Stimulated activated naive CD8-positive, alpha-beta T cell treated with anti-CD3 and anti-CD28 coated beads, Interleukin-15, Interleukin-2, amounts not matched to agents 100 ng/mL and 50 ng/mL, for 24 hours (primary cell): Measurements from ENCODE around the gene SCN1B.
"Not testable (repeated sequence)": the region's sequence is repeated elsewhere in the genome, so short reads cannot be mapped to it uniquely, and the experiment has no call there.

Experiments
- H3K27ac Mint-ChIP-seq: one replicate; pipeline ENCODE4 v1.8.0; 2021; ENCODE audit warnings: mild to moderate bottlenecking, mixed read lengths
- H3K27me3 Mint-ChIP-seq: one replicate; pipeline ENCODE4 v1.8.0; 2021; ENCODE audit warnings: mixed read lengths
- H3K36me3 Mint-ChIP-seq: one replicate; pipeline ENCODE4 v1.8.0; 2021; ENCODE audit warnings: low read depth, mixed read lengths
- H3K4me1 Mint-ChIP-seq: one replicate; pipeline ENCODE4 v1.8.0; 2021; ENCODE audit warnings: low read depth, mixed read lengths
- H3K4me3 Mint-ChIP-seq: one replicate; pipeline ENCODE4 v1.8.0; 2021; ENCODE audit warnings: mild to moderate bottlenecking, mixed read lengths
- H3K9me3 Mint-ChIP-seq: one replicate; pipeline ENCODE4 v1.8.0; 2021; ENCODE audit warnings: mixed read lengths

The SCN1B gene

DNA sequence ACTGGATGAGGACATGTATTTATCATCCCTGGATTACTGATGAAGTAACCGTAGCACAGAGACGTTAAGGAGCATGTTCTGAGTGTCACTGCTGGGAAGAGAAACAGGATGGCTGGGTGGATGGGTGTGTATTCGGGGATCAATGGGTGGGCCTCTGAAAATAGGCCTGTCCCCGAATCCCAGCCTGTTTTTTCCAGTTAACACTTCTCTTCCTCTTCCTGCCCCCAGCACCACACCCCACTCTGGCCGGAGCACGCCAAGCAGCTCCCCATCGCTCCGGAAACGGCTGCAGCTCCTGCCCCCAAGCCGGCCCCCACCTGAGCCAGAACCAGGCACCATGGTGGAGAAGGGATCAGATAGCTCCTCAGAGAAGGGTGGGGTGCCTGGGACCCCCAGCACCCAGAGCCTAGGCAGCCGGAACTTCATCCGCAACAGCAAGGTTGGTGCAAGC lies 21.4 kb upstream of the SCN1B start:
- H3K4me1 Mint-ChIP-seq: peaks cover 62% of the 10 kb centered on the region
- H3K4me3 Mint-ChIP-seq: no peak overlapping the region
- peaks cover 63% of the 10 kb centered on the region for H3K36me3 Mint-ChIP-seq
- H3K27ac Mint-ChIP-seq: peak overlapping the region; percentile 40
- H3K9me3 Mint-ChIP-seq: no peaks in the 10 kb centered on the region
- no peaks in the 10 kb centered on the region for H3K27me3 Mint-ChIP-seq

DNA sequence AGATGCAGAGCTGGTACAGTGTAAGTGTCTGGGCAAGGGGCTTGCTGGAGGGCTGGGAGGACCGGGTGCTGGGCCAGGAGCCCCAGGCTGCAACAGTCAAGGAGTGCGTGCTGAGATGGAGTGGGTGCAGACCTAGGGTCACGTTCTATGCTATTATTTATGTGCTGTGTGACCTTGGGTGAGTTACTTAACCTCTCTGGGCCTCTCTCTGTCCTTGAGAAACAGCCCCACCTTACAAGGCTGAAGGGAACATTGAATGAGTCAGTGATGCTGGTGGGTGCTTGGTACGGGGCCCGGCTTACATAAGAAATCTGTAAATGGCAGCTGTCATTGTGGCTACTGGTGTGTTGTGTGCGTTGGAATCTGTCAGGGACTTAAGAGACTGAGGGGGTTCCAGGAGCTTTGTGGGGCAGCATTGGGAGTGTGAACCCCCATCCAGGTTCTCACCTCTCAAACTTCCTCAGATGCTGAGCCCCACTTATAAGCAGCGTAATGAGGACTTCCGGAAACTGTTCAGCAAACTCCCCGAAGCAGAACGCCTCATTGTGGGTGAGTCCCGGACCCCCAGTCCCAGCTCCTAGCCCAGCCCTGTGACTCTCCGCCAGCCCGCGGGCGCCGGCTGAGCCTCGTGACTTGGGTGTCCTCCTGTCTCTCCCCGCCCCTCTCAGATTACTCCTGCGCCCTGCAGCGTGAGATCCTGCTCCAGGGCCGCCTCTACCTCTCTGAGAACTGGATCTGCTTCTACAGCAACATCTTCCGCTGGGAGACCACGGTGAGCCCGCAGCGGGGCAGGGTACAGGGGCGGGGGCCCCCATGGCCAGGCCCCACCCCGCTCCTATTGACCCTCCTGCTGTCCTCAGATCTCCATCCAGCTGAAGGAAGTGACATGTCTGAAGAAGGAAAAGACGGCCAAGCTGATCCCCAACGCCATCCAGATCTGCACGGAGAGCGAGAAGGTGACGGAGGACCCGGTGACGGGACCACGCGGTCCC lies 20.6 kb upstream of the SCN1B start:
- Mint-ChIP-seq H3K27me3 (no peaks in the 10 kb centered on the region), H3K4me1 (peaks cover 62% of the 10 kb centered on the region), H3K36me3 (peaks cover 66% of the 10 kb centered on the region), H3K27ac (peak overlapping the region; percentile 40), H3K9me3 (no peaks in the 10 kb centered on the region), H3K4me3 (no peak overlapping the region)

DNA sequence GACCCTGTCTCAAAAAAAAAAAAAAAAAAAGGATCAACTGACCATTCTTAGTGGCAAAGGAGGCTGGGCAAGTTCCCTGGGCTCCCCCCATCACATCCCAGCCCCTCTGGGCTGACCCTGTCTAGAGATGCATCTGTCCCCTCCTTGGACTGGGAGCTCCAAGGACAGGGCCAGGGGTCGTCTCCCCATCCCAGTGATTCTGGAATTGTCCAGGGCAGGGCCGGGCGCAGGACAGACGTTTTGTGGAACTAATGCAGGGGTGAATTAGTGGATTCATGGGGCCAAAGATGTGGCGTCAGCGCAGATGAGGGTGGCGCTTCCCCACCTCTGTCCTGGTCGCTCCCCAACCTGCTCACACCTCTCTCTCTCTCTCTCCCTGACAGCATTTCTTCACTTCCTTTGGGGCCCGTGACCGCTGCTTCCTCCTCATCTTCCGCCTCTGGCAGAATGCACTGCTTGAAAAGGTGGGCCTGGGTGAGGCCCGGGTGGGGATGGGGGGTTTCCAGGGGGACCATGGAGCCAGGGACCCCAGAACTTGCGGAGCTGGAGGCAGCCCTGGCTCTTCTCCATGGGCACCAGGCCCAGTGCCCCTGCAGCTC lies 19.1 kb upstream of the SCN1B start:
- Mint-ChIP-seq H3K27ac (peak overlapping the region; percentile 81), H3K4me3 (no peak overlapping the region), H3K9me3 (no peaks in the 10 kb centered on the region), H3K27me3 (no peaks in the 10 kb centered on the region), H3K36me3 (peaks cover 68% of the 10 kb centered on the region), H3K4me1 (peaks cover 66% of the 10 kb centered on the region)

DNA sequence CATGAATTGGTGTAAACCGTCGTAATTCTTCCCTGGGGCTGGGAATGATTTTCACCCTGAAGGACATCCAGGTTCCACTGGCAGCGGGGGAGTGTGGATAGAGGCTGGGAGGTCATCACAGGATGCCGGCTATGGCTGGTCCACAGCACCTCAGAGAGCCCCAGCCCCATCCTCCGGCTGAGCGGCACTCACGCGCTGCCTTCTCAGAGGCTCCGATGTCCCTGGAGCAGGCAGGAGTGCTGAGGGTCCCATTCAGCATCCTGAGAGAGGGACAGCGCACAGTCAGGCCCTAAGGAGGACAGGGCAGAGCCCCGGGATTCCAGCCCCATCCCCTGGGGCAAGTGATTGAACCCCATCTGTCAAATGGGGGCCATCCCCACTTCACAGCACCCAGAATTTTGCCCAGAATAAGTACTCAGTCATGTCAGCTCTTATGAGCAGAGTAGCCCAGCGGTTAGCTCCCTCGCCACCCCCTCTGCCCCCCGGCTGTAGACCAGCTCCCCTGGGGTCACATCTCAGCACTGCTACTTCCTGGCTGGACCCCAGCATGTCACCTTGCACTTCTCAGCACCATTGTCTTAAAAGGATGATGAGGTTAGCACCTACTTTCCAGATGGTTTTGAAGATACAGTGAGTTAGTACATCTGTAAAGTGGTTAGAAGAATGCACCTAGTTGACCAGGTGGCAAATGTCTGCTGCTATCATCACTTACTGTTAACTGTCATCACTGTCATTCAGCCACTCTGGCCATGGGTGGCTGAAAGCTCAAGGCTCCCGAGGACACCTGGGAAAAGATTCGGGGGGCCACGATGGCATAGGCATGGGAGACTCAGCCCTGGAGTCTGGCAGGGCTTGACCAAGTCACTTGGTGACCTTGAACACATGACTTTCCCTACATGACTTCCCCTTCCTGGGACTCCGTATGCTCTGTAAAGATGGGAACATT lies 18.3 kb upstream of the SCN1B start:
- H3K27ac Mint-ChIP-seq: peak overlapping the region; percentile 67
- H3K27me3 Mint-ChIP-seq: no peaks in the 10 kb centered on the region
- H3K4me1 Mint-ChIP-seq: peaks cover 59% of the 10 kb centered on the region
- H3K4me3 Mint-ChIP-seq: peak overlapping the region; percentile 11
- peaks cover 63% of the 10 kb centered on the region for H3K36me3 Mint-ChIP-seq
- no peaks in the 10 kb centered on the region for H3K9me3 Mint-ChIP-seq

DNA sequence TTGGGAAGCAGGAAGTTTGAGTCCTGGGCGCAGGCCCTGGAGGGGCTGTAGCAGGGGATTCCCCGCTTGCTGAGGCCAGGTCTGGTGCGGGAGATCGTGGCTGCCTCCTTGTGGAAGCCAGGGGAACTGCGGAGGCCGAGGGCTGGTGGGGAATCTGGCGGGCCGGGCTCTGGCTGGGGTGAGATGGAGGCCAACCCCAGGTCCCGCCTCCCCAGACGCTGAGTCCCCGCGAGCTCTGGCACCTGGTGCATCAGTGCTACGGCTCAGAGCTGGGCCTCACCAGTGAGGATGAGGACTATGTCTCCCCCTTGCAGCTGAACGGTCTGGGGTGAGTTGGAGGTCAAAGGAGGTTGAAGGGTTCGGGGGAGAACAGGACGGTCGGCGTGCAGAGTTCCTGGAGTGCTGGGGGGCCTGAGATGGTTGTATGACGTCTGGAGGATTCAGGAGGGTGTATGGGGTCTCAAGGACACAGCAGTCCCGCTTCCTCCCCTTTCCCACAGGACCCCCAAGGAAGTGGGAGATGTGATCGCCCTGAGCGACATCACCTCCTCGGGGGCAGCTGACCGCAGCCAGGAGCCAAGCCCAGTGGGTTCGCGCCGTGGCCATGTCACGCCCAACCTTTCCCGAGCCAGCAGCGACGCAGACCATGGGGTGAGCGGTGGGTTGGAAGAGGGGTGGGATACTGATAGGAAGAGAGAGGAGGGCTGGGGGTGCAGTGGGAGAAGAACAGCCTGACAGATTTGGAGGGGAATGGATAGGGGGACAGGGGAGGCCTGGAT lies 17.0 kb upstream of the SCN1B start:
- no peaks in the 10 kb centered on the region for H3K27me3 Mint-ChIP-seq
- peaks cover 72% of the 10 kb centered on the region for H3K36me3 Mint-ChIP-seq
- peaks cover 57% of the 10 kb centered on the region for H3K4me1 Mint-ChIP-seq
- H3K9me3 Mint-ChIP-seq: no peaks in the 10 kb centered on the region
- peak overlapping the region; percentile 48 for H3K4me3 Mint-ChIP-seq
- peak overlapping the region; percentile 34 for H3K27ac Mint-ChIP-seq

DNA sequence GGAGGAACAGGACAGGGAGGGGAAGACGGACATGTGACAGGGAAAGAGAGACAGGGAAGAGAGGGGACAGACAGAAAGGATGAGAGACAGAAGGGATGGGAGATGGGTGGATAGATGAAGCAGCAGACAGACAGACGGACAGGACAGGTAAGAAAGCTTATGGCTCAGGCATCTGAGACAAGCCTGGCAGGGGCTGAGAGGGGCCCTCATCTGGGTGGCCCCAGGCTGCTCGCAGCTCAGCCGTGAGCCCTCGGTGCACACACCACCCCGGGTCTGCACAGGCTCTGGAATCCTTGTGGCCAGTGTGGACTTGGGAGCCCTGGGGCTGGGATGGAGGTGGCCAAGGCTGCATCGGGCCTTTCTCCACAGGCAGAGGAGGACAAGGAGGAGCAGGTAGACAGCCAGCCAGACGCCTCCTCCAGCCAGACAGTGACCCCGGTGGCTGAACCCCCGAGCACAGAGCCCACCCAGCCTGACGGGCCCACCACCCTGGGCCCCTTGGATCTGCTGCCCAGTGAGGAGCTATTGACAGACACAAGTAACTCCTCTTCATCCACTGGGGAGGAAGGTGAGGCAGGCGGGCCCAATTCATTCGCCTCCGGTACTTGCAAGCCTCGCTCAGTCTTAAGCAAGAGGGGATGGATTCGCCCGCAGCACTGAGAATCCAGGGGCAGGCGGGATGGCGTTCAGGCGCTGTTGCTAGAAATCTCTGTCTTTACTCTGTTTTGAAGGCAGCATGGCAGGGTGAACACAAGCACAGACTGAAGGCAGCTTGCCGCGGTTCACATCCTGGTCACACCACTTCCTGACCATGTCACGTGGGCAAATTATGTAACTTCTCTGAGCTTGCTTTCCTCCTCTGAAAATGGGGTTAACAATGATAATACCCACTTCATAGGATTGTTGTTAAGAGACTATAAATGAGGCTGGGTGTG lies 16.2 kb upstream of the SCN1B start:
- Mint-ChIP-seq H3K27ac (peak overlapping the region; percentile 54), H3K36me3 (peaks cover 78% of the 10 kb centered on the region), H3K4me3 (peak overlapping the region; percentile 55), H3K9me3 (no peaks in the 10 kb centered on the region), H3K27me3 (no peaks in the 10 kb centered on the region), H3K4me1 (peaks cover 54% of the 10 kb centered on the region)

DNA sequence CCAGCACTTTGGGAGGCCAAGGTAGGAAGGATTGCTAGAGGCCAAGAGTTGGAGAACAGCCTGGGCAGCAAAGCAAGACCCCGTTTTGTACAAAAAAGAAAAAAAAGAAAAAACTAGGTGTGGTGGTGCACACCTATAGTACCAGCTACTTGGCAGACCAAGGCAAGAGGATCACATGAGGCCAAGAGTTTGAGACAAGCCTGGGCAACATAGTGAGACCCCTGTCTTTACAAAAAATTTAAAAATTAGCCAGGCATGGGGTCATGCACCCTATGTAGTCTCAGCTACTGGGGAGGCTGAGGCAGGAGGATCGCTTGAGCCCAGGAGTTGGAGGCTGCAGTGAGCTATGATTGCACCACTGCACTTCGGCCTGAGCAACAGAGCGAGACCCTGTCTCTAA lies 15.5 kb upstream of the SCN1B start:
- peaks cover 78% of the 10 kb centered on the region for H3K36me3 Mint-ChIP-seq
- H3K27me3 Mint-ChIP-seq, H3K9me3 Mint-ChIP-seq: not testable (repeated sequence)
- peak overlapping the region; percentile 55 for H3K4me3 Mint-ChIP-seq
- H3K27ac Mint-ChIP-seq: peak overlapping the region; percentile 65
- peaks cover 50% of the 10 kb centered on the region for H3K4me1 Mint-ChIP-seq

DNA sequence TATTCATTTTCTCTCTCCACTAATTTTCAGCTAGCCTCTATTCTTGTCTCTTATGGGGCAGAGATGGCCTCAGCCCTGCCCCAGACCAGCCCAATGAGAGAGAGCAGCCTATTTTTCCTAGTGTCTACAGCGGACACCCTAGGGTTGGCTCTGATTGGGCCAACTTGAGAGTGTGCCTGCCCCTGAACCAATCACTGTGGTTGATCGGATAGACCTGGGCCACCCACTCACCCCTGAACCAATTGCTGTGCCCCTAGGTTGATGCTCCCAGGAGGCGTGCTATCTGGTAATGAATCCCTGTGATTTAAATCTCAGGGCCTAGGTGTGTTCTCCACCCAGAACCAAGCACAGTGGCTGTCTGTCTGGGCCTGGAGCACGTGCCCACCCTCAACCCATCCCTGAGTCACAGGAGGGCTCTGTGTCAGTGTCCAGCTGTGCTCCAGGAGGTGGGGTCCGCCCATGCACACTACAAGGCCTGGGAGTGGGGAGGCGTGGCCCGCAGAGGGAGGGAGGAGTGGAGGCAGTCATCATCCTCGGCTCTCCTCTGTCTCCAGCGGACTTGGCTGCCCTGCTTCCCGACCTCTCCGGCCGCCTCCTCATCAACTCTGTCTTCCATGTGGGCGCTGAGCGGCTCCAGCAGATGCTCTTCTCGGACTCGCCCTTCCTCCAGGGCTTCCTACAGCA lies 14.9 kb upstream of the SCN1B start:
- Mint-ChIP-seq H3K4me1 (peaks cover 47% of the 10 kb centered on the region), H3K4me3 (no peak overlapping the region), H3K9me3 (no peaks in the 10 kb centered on the region), H3K36me3 (peaks cover 78% of the 10 kb centered on the region), H3K27ac (peak overlapping the region; percentile 65), H3K27me3 (no peaks in the 10 kb centered on the region)

DNA sequence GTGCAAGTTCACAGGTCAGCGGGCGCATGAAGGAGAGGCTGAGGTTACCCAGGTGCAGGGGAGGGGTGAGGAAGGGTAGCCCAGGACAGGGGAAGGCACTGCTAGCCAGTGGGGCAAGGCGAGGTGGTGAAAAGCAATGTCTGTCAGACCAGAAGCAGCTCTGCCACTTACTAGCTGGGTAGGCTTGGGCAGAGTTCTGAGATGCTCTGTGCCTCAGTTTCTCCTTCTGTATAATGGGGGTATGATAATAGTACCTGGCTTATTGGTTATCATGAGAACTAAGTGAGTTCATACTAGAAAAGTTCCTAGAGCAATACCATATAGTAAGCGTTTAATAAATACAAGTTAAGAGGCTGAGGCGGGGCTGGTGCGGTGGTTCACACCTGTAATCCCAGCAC lies 14.3 kb upstream of the SCN1B start:
- Mint-ChIP-seq H3K9me3 (no peaks in the 10 kb centered on the region), H3K27me3 (no peaks in the 10 kb centered on the region), H3K4me1 (peaks cover 42% of the 10 kb centered on the region), H3K36me3 (peaks cover 79% of the 10 kb centered on the region), H3K4me3 (no peak overlapping the region), H3K27ac (no peak overlapping the region)

DNA sequence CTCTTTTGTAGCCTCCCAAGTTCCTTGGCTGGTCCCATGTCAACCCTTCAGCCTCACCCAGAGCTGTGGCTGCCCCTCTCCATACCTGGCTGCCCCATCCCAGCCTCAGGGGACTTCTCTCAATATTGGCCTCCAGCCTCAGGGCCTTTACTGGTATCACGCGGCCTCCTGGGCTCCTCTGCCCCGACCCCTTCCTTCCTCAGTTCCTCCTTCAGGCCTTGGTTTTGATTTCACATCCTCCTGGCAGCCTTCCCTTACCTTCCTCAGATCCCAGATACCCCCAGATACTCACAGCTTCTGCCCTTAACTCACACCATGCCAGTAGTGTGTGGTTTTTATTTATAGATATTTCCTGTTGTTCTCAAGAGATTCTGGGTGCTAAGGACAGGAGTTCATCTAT lies 12.8 kb upstream of the SCN1B start:
- Mint-ChIP-seq H3K27me3 (no peaks in the 10 kb centered on the region), H3K4me1 (peaks cover 26% of the 10 kb centered on the region), H3K9me3 (no peaks in the 10 kb centered on the region), H3K4me3 (no peak overlapping the region), H3K36me3 (peaks cover 78% of the 10 kb centered on the region), H3K27ac (peak overlapping the region; percentile 59)

DNA sequence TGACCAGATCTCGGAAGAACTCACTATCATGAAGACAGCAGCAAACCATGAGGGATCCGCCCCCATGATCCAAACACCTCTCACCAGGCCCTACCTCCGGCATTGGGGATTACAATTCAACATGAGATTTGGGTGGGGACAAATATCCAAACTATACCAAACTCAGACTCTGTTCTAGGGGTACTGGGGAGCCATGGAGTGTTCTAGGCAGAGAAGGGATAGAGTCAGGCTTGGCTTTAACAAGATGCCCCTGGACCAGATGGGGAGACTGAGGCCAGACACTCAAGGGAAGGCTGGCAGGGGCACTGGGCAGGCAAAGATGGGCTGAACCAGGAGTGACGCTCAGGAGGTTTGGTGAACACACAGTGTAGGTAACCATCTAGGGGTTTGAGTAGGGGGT lies 11.9 kb upstream of the SCN1B start:
- peaks cover 17% of the 10 kb centered on the region for H3K4me1 Mint-ChIP-seq
- H3K4me3 Mint-ChIP-seq: no peak overlapping the region
- peaks cover 74% of the 10 kb centered on the region for H3K36me3 Mint-ChIP-seq
- H3K27me3 Mint-ChIP-seq: no peaks in the 10 kb centered on the region
- H3K9me3 Mint-ChIP-seq: no peaks in the 10 kb centered on the region
- H3K27ac Mint-ChIP-seq: no peak overlapping the region

DNA sequence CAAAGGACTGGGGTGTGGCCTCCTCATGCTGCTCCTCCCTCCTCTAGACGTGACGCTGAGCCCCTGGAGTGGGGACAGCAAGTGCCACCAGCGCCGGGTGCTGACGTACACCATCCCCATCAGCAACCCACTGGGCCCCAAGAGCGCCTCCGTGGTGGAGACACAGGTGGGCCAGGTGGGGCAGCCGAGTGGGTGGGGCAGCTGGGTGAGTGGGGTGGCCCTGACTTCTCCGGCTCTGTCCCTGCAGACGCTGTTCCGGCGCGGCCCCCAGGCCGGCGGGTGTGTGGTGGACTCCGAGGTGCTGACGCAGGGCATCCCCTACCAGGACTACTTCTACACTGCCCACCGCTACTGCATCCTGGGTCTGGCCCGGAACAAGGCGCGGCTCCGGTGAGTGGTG lies 11.1 kb upstream of the SCN1B start:
- Mint-ChIP-seq H3K27ac (no peak overlapping the region), H3K36me3 (peaks cover 74% of the 10 kb centered on the region), H3K4me3 (no peak overlapping the region), H3K27me3 (no peaks in the 10 kb centered on the region), H3K4me1 (peaks cover 10% of the 10 kb centered on the region), H3K9me3 (no peaks in the 10 kb centered on the region)

DNA sequence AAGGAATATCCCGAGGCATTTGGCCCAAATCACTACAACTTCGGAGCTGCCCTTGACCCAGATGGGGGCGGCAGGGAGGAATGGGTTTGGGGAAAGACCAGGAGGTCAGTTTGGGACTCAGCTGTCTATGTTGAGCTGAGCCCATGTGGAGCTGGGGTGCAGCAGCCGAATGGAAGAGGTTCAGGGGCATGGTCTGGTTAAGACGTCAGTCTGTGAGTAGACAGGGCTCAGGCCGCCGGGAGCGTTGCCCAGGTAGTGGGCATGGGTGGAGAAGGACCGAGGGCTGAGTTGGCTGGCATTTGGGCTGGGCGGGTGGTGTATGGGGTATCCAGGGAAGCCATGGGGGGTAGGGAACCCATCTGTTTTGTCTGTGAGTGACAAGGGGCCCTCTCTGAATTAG lies 9.3 kb upstream of the SCN1B start:
- Mint-ChIP-seq H3K9me3 (no peaks in the 10 kb centered on the region), H3K4me1 (no peaks in the 10 kb centered on the region), H3K4me3 (no peak overlapping the region), H3K27me3 (no peaks in the 10 kb centered on the region), H3K36me3 (peaks cover 72% of the 10 kb centered on the region), H3K27ac (peak overlapping the region; percentile 14)
